Measurements from ENCODE around the gene AMBRA1.

AMBRA1 gene

GRCh38 chr11:46387919-46388618, 205.8 kb downstream of the AMBRA1 start:
- Histone ChIP-seq H4K20me1 (ENCODE audit: insufficient read depth) (no peaks in the 10 kb centered on the region), H2AFZ (ENCODE audit: low read depth) (no peak overlapping the region), H3K79me2 (ENCODE audit: insufficient read depth, low read depth) (no peaks in the 10 kb centered on the region)

GRCh38 chr11:46387456-46387855, 206.4 kb downstream of the AMBRA1 start:
- no peak overlapping the region for H3K4me3 ChIP-seq (IDR thresholded peaks at IDR 0.05; ENCODE audit: insufficient read depth, low read depth, low read length)
- H3K79me2 ChIP-seq (ENCODE audit: insufficient read depth, low read depth) = no peaks in the 10 kb centered on the region
- no peaks in the 10 kb centered on the region for H4K20me1 ChIP-seq (ENCODE audit: insufficient read depth)
- no peak overlapping the region for H3K4me2 ChIP-seq
- H3K9ac ChIP-seq = no peak overlapping the region
- H3K4me1 ChIP-seq (ENCODE audit: low read depth, poor library complexity, severe bottlenecking) = no peaks in the 10 kb centered on the region
- no peaks in the 10 kb centered on the region for H3K36me3 ChIP-seq (ENCODE audit: insufficient read depth)
- no peak overlapping the region for H3K27ac ChIP-seq
- H3K27me3 ChIP-seq (ENCODE audit: insufficient read depth, low read depth) = peaks cover 43% of the 10 kb centered on the region
- no peak for TF ChIP-seq CTCF (conservative IDR thresholded peaks at IDR 0.05; ENCODE audit: low read depth, low read length)
- H2AFZ ChIP-seq (ENCODE audit: low read depth) = no peak overlapping the region

More at GRCh38 chr11:46387919-46388618, 205.8 kb downstream of the AMBRA1 start:
- Histone ChIP-seq H3K27me3 (ENCODE audit: insufficient read depth, low read depth) (peaks cover 37% of the 10 kb centered on the region), H3K9ac (no peak overlapping the region), H3K4me2 (no peak overlapping the region), H3K27ac (no peak overlapping the region), H3K4me1 (ENCODE audit: low read depth, poor library complexity, severe bottlenecking) (peaks cover 5% of the 10 kb centered on the region), H3K36me3 (ENCODE audit: insufficient read depth) (no peaks in the 10 kb centered on the region), H3K4me3 (IDR thresholded peaks at IDR 0.05; ENCODE audit: insufficient read depth, low read depth, low read length) (no peak overlapping the region)
- no peak for TF ChIP-seq CTCF (conservative IDR thresholded peaks at IDR 0.05; ENCODE audit: low read depth, low read length)

GRCh38 chr11:46386674-46387073, 207.1 kb downstream of the AMBRA1 start:
- Histone ChIP-seq H3K4me2 (no peak overlapping the region), H4K20me1 (ENCODE audit: insufficient read depth) (no peaks in the 10 kb centered on the region), H3K27me3 (ENCODE audit: insufficient read depth, low read depth) (peaks cover 50% of the 10 kb centered on the region), H3K27ac (no peak overlapping the region), H3K4me1 (ENCODE audit: low read depth, poor library complexity, severe bottlenecking) (no peaks in the 10 kb centered on the region), H3K9ac (no peak overlapping the region), H3K79me2 (ENCODE audit: insufficient read depth, low read depth) (no peaks in the 10 kb centered on the region), H2AFZ (ENCODE audit: low read depth) (no peak overlapping the region), H3K4me3 (IDR thresholded peaks at IDR 0.05; ENCODE audit: insufficient read depth, low read depth, low read length) (no peak overlapping the region), H3K36me3 (ENCODE audit: insufficient read depth) (no peaks in the 10 kb centered on the region)
- no peak for TF ChIP-seq CTCF (conservative IDR thresholded peaks at IDR 0.05; ENCODE audit: low read depth, low read length)

- no peaks in the 10 kb centered on the region for H3K36me3 ChIP-seq (ENCODE audit: insufficient read depth)
- H3K9ac ChIP-seq = no peak overlapping the region
- H3K4me1 ChIP-seq (ENCODE audit: low read depth, poor library complexity, severe bottlenecking) = no peaks in the 10 kb centered on the region
- no peak for TF ChIP-seq CTCF (conservative IDR thresholded peaks at IDR 0.05; ENCODE audit: low read depth, low read length)
- no peak overlapping the region for H3K27ac ChIP-seq
- H3K4me2 ChIP-seq = no peak overlapping the region
- H3K79me2 ChIP-seq (ENCODE audit: insufficient read depth, low read depth) = no peaks in the 10 kb centered on the region
- no peak overlapping the region for H2AFZ ChIP-seq (ENCODE audit: low read depth)
- no peaks in the 10 kb centered on the region for H4K20me1 ChIP-seq (ENCODE audit: insufficient read depth)
- no peak overlapping the region for H3K4me3 ChIP-seq (IDR thresholded peaks at IDR 0.05; ENCODE audit: insufficient read depth, low read depth, low read length)
- H3K27me3 ChIP-seq (ENCODE audit: insufficient read depth, low read depth) = peaks cover 50% of the 10 kb centered on the region
Observed at GRCh38 chr11:46386005-46386578, 207.7 kb downstream of the AMBRA1 start.

Data from KMS-11 (cell line).